ENCODE data around the gene RNF144A. TPM values are rescaled to one million over a fixed set of nuclear protein-coding genes. Genes with fewer than 3 reads are reported as not detected.

Gene RNF144A
- total RNA-seq, 2 donors from 2014 or later, result 52.7 to 109 TPM

GRCh38 chr2:7007846-7008741 lies 90.9 kb downstream of the RNF144A start:
- WGBS, 2 donors, result 16 to 20% methylated on average over 24 of the region's 24 CpGs
- Histone ChIP-seq H3K27ac (peak overlapping the region; percentile 66 to 83 (median 74)), H3K36me3 (replicated peaks in 1 of 2; ENCODE audit: insufficient read depth in 1 of 2, low read depth in 2 of 2) (no peaks in the 10 kb centered on the region), H3K4me3 (no peak overlapping the region), H3K9me3 (no peaks in the 10 kb centered on the region), H3K4me1 (peaks cover 52% of the 10 kb centered on the region), H3K27me3 (no peaks in the 10 kb centered on the region)
- DNase-seq (peak; percentile 77 to 91 (median 89)), ATAC-seq (peak; percentile 81)
- peak in 6 of 7 experiments; percentile 11 to 63 (median 52) for TF ChIP-seq CTCF (IDR thresholded peaks at IDR 0.05)
- TF ChIP-seq POLR2A (IDR thresholded peaks at IDR 0.05), result peak in 1 of 3 donors; percentile 32
- intact Hi-C loops (cut with DNase I), result no loop called here

- WGBS, 2 donors, result 92 to 98% methylated on average over 8 to 11 of the region's 11 CpGs
- H3K27ac ChIP-seq, result peak overlapping the region; percentile 66 to 83 (median 74)
- ATAC-seq (no peak), DNase-seq (no peak)
- intact Hi-C loops (cut with DNase I), result no loop called here
- no peaks in the 10 kb centered on the region for H3K27me3 ChIP-seq
- no peaks in the 10 kb centered on the region for H3K36me3 ChIP-seq (replicated peaks in 1 of 2; ENCODE audit: insufficient read depth in 1 of 2, low read depth in 2 of 2)
- H3K4me3 ChIP-seq, result no peak overlapping the region
- H3K4me1 ChIP-seq, result peaks cover 52% of the 10 kb centered on the region
- H3K9me3 ChIP-seq, result no peaks in the 10 kb centered on the region
- TF ChIP-seq POLR2A (IDR thresholded peaks at IDR 0.05) (no peak), CTCF (IDR thresholded peaks at IDR 0.05) (no peak)
Measured at GRCh38 chr2:7009207-7009911, 92.1 kb downstream of the RNF144A start.

GRCh38 chr2:7010391-7011054 lies 93.3 kb downstream of the RNF144A start:
- Histone ChIP-seq H3K27ac (peak overlapping the region; percentile 36 to 49 (median 42)), H3K4me1 (peaks cover 52% of the 10 kb centered on the region), H3K36me3 (replicated peaks in 1 of 2; ENCODE audit: insufficient read depth in 1 of 2, low read depth in 2 of 2) (no peaks in the 10 kb centered on the region), H3K4me3 (no peak overlapping the region), H3K27me3 (no peaks in the 10 kb centered on the region), H3K9me3 (no peaks in the 10 kb centered on the region)
- no peak for TF ChIP-seq POLR2A (IDR thresholded peaks at IDR 0.05)
- TF ChIP-seq CTCF (IDR thresholded peaks at IDR 0.05), result no peak
- WGBS, 2 donors, result 52 to 62% methylated on average over 10 of the region's 10 CpGs
- peak in 1 of 4 donors; percentile 44 for DNase-seq
- intact Hi-C loops (cut with DNase I), result no loop called here
- ATAC-seq, result no peak

- 68 to 76% methylated on average over 7 of the region's 7 CpGs for WGBS, 2 donors
- no peak for ATAC-seq
- H3K9me3 ChIP-seq, result no peaks in the 10 kb centered on the region
- H3K4me3 ChIP-seq, result no peak overlapping the region
- no peaks in the 10 kb centered on the region for H3K27me3 ChIP-seq
- intact Hi-C loops (cut with DNase I), result no loop called here
- peak overlapping the region in 2 of 4 donors; percentile 46 to 49 for H3K27ac ChIP-seq
- TF ChIP-seq CTCF (IDR thresholded peaks at IDR 0.05), result no peak
- no peak for TF ChIP-seq POLR2A (IDR thresholded peaks at IDR 0.05)
- DNase-seq, result no peak
- H3K36me3 ChIP-seq (replicated peaks in 1 of 2; ENCODE audit: insufficient read depth in 1 of 2, low read depth in 2 of 2), result no peaks in the 10 kb centered on the region
- H3K4me1 ChIP-seq, result peaks cover 53% of the 10 kb centered on the region
Measured at GRCh38 chr2:7011356-7012083, 94.3 kb downstream of the RNF144A start.

All from body of pancreas (tissue), 4 donors.